Measurements from ENCODE around the gene C14orf132. TPM values are rescaled to one million over a fixed set of nuclear protein-coding genes. Genes with fewer than 3 reads are reported as not detected.

C14orf132 gene
- total RNA-seq, 1 donor from 2014 or later = 38.2 TPM

DNA sequence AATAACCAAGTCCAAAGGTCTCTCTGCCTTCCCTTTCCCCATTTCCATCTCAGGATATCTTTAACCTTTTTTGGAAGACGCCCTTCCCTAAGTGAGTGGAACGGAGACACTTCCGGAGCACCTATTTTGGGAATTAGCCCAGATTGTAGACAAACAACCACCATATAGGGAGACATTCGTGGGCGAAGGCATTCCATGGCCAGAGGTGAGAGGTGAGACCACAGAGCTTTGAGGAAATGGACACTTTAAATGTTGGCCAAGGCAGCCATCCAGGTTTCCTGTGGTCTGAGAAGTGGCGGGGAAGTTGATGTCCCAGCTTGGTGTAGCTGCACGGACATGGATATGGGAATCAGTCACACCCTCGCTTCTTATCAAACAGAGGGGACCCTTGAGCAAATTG is 96.1 kb downstream of the C14orf132 start:
- Mint-ChIP-seq H3K4me1 (no peaks in the 10 kb centered on the region), H3K27ac (ENCODE audit: unreplicated experiment) (no peak overlapping the region), H3K9me3 (peaks cover 13% of the 10 kb centered on the region), H3K27me3 (ENCODE audit: low read depth) (peaks cover 11% of the 10 kb centered on the region), H3K4me3 (no peak overlapping the region), H3K36me3 (ENCODE audit: low read depth) (no peaks in the 10 kb centered on the region)
- TF ChIP-seq, protein P1, sequence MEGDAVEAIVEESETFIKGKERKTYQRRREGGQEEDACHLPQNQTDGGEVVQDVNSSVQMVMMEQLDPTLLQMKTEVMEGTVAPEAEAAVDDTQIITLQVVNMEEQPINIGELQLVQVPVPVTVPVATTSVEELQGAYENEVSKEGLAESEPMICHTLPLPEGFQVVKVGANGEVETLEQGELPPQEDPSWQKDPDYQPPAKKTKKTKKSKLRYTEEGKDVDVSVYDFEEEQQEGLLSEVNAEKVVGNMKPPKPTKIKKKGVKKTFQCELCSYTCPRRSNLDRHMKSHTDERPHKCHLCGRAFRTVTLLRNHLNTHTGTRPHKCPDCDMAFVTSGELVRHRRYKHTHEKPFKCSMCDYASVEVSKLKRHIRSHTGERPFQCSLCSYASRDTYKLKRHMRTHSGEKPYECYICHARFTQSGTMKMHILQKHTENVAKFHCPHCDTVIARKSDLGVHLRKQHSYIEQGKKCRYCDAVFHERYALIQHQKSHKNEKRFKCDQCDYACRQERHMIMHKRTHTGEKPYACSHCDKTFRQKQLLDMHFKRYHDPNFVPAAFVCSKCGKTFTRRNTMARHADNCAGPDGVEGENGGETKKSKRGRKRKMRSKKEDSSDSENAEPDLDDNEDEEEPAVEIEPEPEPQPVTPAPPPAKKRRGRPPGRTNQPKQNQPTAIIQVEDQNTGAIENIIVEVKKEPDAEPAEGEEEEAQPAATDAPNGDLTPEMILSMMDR (conservative IDR thresholded peaks at IDR 0.05) = no peak
- DNase-seq (ENCODE audit: low read depth, low spot score) = no peak

DNA sequence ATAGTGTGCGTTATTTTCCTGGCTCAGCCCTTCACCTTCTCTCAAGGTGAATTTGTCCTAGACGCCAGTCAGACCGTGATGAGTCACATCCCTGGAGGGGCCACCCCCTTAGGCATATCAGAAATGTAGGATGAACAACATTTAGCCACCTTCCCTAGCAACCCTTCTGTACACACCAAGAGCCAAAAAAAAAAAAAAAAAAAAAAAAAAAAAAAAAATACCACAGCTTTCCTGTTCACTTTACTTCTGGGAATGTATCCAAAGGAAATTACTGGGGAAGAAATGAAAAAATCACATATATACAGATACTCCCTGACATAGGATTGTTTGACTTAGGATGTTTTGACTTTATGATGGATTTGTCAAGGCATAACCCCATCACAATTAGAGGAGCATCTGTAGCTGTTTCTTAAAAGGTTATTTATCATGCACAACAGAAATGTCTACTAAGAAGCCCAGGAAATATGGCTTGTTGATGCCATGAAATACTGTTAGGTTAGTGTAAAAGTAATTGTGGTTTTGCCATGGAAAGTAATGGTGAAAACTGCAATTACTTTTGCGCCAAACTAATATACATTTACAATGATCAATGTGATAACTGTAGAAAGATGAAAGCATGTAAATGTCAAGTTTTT is 97.3 kb downstream of the C14orf132 start:
- Mint-ChIP-seq H3K27ac (ENCODE audit: unreplicated experiment) (no peak overlapping the region), H3K9me3 (peaks cover 13% of the 10 kb centered on the region), H3K27me3 (ENCODE audit: low read depth) (peaks cover 11% of the 10 kb centered on the region), H3K36me3 (ENCODE audit: low read depth) (no peaks in the 10 kb centered on the region), H3K4me3 (no peak overlapping the region), H3K4me1 (no peaks in the 10 kb centered on the region)
- no peak for DNase-seq (ENCODE audit: low read depth, low spot score)
- TF ChIP-seq, protein P1 (conservative IDR thresholded peaks at IDR 0.05) = no peak

DNA sequence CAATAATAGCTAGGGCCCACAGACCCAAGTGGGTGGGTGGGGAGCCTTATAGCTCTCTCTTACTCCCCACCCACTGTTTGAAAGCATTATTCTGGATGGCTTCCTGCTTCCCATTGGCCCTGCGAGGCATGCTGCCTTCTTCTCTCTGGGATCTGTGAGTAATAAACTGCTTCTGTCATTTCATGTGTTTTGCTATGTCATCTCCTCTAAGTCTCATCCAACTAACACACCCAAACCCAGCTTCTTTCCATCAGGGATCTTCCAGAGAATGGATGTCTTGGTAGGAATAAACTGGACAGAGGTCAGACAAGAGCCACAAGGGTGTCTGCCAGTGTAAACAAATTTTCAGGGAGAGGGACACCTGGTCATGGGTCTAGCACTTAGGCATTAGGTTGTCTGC is 99.1 kb downstream of the C14orf132 start:
- Mint-ChIP-seq H3K36me3 (ENCODE audit: low read depth) (no peaks in the 10 kb centered on the region), H3K4me1 (no peaks in the 10 kb centered on the region), H3K27me3 (ENCODE audit: low read depth) (peaks cover 4% of the 10 kb centered on the region), H3K27ac (ENCODE audit: unreplicated experiment) (no peak overlapping the region), H3K9me3 (peaks cover 10% of the 10 kb centered on the region), H3K4me3 (no peak overlapping the region)
- DNase-seq (ENCODE audit: low read depth, low spot score) = no peak
- TF ChIP-seq, protein P1 (conservative IDR thresholded peaks at IDR 0.05) = no peak

DNA sequence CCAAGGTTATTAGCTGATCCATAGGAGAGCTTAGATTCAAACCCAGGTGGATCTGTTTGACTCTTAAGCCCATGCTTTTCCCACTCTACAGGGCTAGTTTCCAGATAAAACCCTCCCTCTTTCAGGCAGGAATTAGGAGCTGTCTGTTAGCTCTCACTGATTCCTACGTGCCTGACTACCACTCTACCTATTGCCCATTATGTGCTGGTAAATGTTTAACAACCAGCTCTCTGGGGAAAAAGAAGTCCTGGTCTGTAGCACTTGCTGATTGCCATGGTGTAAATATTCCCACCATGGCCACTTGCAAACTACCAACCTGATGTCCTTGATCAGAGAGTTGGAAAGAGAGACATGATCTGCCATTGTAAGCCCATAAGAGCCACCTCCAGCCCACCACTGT is 100.0 kb downstream of the C14orf132 start:
- Mint-ChIP-seq H3K9me3 (peaks cover 13% of the 10 kb centered on the region), H3K27me3 (ENCODE audit: low read depth) (peaks cover 4% of the 10 kb centered on the region), H3K4me1 (no peaks in the 10 kb centered on the region), H3K27ac (ENCODE audit: unreplicated experiment) (no peak overlapping the region), H3K4me3 (no peak overlapping the region), H3K36me3 (ENCODE audit: low read depth) (no peaks in the 10 kb centered on the region)
- TF ChIP-seq, protein P1 (conservative IDR thresholded peaks at IDR 0.05) = no peak
- no peak for DNase-seq (ENCODE audit: low read depth, low spot score)

DNA sequence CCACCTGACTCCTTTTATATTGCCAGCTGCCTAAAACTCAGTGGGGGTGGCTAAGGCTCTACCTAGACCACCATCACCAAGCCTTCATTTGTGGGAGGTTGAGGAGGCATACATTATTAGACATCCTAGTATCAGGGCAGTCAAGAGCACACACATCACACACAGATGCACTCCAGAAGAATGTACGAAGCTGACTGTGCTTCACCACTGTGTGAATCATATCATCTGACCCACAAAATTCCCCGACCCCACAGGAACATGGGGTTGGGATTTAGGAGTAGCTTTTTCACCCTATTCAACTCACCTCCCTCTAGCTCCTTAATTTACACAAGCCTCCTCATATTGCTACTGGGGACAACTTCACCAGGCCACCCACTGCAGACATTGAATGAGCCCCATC is 100.7 kb downstream of the C14orf132 start:
- DNase-seq (ENCODE audit: low read depth, low spot score) = no peak
- no peak overlapping the region for H3K27ac Mint-ChIP-seq (ENCODE audit: unreplicated experiment)
- TF ChIP-seq, protein P1 (conservative IDR thresholded peaks at IDR 0.05) = no peak
- H3K27me3 Mint-ChIP-seq (ENCODE audit: low read depth) = peaks cover 4% of the 10 kb centered on the region
- peaks cover 16% of the 10 kb centered on the region for H3K9me3 Mint-ChIP-seq
- no peaks in the 10 kb centered on the region for H3K4me1 Mint-ChIP-seq
- H3K36me3 Mint-ChIP-seq (ENCODE audit: low read depth) = no peaks in the 10 kb centered on the region
- H3K4me3 Mint-ChIP-seq = no peak overlapping the region
